CD4-positive, alpha-beta T cell treated with Interleukin-2 at 100 ng/mL for 4 hours (primary cell): Measurements from ENCODE around the gene HS3ST1.
"Not testable (repeated sequence)": the region's sequence is repeated elsewhere in the genome, so short reads cannot be mapped to it uniquely, and the experiment has no call there.

Experiments used
- DNase-seq: peaks from one replicate; pipeline ENCODE4 v3.0.0-alpha.2; 2020; ENCODE audit warnings: low spot score

HS3ST1 gene

DNA sequence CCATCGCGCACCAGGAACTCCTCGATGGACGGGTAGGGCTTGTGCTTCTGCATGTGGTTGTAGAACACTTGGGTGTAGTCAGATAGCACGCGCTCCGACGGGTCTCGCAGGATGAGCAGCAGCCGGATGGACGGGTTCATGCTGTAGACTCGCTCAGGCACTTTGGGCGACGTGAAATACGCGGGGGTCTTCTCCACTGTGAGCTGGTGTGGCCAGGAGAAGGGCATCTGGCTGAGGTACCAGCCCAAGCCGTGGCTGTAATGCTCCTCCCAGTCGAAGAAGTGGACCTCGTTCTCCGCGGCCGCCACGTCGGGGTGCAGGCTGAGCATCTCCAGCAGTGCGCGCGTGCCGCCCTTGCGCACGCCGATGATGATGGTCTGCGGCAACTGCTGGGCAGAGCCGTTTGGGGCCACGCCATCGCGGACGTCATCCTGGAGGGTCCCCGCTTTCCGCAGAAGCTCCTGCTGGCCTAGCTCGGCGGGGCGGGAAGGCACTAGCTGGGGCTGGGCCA lies 29.2 kb downstream of the HS3ST1 start:
- DNase-seq, result no peak

DNA sequence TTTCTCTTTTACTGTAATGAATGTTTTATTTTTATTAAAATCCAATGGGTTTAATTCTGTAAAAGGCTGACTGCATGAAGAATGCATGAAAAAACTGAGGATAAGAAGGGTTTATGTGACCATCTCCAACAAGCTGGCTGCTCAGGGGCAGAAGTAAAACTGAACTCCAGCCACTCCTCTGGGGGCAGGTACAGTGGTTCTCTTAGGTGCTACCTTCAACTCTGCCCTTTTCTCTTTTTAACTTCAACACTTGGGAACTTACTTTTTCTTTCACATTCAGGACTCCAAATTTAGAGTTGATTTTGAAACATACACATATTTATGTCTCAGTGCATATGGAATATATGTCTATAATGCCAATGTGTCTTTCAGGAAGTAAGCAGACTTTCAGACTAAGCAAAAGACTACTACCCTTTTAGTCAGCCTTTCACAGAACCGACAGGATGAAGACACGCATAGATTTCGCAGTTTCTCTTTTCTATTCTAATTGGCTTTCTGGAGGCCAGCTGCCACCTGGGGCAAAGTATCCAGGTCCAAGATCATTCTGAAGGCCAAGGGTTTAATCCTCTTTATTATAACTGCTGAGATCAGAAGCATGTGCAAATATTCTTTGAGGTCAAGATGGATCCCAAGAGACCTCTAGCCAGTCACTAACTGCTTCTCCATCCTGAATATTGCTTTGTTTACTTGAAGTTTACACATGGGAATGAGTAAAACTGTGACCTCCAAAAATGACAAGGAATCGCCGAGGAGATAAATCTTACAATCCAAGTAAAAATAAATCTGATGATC lies 30.7 kb downstream of the HS3ST1 start:
- DNase-seq, result no peak

DNA sequence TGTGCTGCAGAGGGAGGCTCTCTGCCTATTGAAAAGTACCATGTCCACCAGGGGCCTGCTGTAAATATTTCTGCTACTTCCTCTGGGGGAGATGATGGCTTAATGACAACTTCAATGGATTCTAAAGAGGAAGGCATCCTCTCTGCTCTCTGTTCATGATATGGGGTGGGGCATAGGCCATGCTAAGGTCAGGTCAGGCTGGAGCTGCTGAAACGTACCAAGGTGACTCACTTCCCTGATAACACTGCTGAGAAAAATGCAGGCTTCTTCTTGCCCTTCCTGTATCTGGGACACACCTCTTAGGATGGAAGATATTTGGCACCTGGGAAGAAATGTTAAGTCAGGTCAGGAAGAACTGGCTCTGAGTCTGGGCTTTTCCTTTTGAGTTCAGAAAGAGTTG lies 31.5 kb downstream of the HS3ST1 start:
- DNase-seq, result no peak

DNA sequence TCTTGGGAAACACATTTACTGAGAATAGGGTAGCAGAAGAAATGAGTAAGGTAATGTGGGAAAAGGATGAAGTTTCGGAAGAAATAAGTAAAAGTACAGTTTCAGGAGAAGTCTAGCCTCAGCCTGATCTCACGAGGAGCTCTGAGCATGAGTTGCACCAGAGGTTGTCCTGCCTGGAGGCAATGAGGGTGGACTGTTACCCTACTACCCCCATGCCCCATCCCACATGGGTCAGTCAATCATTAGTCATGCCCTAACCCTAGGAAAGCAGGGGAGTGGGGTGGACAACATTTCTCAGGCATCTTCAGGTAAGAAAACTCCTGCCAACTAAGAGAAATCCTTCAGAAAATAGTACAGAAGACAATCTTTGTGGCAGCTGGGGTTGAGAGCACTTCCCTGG lies 35.1 kb downstream of the HS3ST1 start:
- no peak for DNase-seq

DNA sequence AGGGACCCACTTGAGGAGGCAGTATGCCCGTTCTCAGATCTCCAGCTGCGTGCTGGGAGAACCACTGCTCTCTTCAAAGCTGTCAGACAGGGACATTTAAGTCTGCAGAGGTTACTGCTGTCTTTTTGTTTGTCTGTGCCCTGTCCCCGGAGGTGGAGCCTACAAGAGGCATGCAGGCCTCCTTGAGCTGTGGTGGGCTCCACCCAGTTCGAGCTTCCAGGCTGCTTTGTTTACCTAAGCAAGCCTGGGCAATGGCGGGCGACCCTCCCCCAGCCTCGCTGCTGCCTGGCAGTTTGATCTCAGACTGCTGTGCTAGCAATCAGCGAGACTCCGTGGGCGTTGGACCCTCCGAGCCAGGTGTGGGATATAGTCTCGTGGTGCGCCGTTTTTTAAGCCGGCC lies 44.6 kb downstream of the HS3ST1 start:
- DNase-seq, result not testable (repeated sequence)

DNA sequence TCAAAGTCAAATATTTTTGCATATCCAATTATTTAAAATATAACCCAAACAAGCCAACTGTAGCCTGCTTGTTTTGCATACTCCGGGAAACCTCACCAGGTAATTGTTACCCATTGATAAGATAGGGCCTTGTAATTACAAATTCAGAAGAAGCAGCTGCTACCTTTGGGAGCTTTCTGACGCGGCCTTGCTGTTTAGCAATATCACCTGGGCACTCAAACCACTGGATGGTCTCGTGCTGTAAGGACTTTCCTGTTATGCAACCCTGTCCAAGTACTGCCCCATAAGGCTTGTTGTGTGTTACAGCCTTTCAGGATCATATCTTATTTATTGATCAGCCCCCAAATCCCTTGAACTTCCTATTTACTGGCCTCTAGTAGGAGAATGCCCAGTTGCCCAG lies 52.1 kb downstream of the HS3ST1 start:
- DNase-seq, result no peak

DNA sequence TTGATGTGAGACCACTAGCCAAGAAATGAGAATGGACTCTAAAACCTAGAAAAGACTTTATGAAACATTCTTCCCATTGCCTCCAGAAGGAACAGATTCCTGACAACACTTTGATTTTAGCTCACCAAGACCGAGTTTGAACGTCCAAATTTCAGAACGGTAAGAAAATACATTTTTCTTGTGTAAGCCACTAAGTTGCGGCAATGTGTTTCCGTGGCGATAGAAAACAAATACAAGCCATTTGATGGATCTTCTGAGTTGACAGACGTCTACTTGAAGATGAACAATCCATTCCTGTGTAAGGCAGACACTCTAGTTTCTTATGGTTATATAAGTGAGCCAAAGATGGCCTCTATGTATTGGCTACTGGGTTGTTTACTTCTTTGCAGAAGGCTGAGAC lies 52.5 kb downstream of the HS3ST1 start:
- DNase-seq, result no peak

DNA sequence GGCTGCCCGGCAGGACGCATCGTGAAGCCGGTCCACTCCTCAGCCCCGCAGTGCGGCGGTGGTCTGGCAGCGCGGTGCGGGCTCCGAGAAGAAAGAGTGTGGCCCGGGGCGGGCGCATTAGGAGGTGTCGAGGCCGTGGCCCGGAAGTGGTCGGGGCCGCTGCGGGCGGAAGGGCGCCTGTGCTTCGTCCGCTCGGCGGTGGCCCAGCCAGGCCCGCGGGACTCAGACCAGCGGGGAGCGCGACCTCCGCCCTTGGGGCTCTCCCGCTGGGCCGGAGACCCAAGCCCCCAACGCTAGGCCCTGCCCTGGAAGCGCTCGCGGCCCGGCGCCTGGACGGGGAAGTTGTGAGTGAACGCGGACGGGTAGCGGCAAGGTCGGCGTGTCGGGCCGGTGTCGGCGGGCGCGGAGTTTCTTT lies 60.0 kb downstream of the HS3ST1 start:
- no peak for DNase-seq

DNA sequence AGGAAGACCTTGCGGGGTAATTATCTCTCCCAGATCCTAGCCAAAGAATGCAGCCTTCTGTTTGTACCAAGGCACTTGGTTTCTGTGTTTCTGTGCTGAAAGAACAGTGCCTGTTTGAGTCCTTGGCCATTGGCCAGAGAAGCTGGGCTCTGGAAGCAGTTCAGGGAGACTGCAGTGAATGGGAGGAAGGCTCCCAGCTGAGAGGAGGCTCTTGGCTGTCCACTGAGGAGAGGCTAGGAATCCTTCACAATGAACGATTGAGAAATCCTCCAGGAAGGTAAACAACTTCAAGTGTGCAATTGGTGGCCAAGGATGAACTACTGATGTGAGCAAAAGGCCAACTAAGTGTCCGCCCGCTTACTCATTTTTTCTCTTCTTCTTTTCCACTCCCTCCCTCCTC lies 61.3 kb downstream of the HS3ST1 start:
- no peak for DNase-seq

DNA sequence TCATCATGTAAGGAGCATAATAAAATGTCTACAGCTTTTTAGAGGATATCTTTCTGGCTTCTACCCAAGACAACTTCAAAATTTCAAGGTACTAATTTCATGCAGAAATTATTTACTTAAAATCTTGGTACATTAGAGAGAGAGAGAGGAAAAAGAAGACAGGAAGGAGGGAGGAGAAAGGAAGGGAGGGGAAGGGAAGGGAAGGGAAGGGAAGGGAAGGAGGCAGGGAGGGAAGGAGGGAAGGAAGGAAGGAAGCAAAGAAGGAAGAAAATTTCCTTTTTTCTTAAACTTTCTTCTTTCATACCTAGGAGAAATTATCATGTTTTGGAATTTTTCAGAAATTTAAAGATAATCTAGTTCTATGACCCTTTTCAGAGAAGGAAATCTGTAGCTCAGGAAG lies 61.8 kb downstream of the HS3ST1 start:
- no peak for DNase-seq

DNA sequence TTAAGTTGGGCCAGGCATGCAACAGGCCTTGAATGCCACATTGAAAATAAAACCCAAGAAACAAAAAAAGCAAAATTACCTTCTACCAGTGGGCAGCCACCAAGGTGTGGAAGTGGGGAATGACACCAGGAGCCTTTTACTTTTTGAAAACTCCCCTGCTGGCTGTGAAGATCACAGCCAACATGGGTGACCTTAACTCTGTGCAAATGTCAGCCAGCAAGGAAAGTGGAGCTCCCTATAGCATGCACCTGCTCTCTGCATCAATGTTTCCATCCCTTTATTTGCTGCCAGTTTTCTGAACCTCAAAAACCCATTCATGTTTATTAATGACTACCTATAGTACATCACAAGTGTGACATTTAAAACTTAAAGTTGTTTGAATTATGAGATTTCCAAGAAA lies 63.7 kb downstream of the HS3ST1 start:
- DNase-seq, result no peak

DNA sequence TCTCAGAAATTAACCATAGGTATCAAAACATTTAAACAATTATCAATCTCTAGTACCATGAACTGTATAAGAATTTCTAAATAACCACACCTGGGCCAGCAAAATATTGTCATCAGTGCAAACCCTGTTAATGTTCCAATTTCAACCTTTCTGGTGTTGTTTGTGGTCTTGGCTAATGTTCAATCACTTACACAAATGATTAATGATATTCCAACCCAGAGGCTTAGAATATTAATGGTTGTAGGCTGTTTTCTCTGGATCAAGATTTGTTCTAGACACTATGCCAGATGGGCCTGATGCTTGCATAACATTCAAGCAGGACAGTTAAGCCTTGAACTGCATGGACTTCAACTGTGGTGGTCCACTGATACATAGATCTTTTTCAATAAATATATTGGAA lies 69.1 kb downstream of the HS3ST1 start:
- DNase-seq, result no peak

DNA sequence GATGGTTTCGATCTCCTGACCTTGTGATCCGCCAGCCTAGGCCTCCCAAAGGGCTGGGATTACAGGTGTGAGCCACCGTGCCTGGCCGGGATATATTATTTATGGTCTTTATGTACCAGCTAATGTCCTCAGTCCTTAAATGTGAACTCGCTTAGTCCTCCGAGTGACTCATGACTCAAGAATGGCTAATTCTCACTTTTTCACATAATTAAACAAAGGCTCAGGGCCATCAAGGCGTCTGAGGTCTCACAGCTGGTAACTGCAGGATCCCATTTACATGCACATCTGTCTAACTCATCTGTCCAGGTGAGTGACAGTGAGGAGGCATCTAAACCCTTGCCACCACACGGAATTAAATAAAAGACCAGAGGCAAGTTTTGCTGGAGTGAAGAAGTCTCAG lies 73.5 kb downstream of the HS3ST1 start:
- no peak for DNase-seq

DNA sequence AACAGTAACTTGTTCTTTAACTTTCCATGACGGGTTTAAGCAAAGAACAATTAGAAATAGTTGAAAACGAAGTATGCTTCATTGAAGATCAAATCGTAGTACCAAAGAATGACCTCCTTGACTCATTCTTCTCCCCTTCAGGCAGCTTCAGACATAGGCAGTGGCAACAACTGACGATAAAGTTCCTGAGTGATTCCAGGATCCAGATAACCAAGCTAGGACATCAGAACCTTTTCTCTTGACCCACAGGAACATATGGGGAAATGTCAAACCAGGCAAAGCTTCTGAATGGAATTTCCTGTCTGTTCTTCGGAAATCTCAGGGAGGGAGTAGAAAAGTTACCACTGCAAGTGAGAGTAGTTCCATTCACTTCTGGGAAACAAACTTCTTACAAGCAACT lies 74.2 kb downstream of the HS3ST1 start:
- DNase-seq, result no peak

DNA sequence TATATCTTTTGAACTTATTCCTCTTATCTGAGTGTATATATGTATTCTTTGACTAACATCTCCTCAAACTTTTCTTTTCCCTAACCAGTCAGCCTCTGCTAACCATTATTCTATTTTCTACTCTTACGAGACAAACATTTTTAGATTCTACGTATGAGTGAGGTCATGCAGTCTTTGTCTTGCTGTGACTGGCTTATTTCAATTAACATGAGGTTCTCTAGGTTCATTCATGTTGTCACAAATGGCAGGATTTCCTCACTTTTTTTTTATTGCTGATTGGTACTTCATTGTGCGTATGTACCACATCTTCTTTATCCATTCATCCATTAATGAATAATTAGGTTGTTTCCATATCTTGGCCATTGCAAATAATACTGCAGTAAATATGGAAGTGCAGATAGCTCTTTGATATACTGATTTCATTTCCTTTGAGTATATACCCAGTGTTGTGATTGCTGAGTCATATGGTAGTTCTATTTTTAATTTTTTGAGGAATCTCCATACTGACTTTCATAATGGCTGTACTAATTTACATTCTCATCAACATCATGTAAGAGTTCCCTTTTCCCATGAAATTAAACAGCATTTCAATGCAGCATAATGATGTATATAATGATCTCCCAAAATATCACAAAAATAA lies 80.1 kb downstream of the HS3ST1 start:
- no peak for DNase-seq

DNA sequence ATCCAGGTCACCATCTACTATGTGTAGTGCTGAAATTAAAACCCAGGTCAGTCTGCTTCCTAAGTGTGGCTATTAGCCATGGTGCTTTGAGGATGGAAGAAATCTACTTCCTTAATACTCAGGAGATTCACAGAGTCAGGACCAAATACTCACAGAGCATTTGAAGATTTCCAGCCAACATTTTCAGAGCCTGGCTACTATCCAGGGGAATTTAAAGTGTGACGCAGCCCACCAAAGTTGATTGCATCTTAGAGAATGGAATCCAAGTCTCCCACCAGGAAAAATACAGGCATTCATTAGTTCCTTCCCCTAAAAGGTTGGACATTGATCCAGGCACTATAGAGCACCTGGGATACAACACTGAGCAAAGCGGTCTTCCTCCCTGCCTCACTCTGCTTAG lies 83.8 kb downstream of the HS3ST1 start:
- DNase-seq, result no peak

DNA sequence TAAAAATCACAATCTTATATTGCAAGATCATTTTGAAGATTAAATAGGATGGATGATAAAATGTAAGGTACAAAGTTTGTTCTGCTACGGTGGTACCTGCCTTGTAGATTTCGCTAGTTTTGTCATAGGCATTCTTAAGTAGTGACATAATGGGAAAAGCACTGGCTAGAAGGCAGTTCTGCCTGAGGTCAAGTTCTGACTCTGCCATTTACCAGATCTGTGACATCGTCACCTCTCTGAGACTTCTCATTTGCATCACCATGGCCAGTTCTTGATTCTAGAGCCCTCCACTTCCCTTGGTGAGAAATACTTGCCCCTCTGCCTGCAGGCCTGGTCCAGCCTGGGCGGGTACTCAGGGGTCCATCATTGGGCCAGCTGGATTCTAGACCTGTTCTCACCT lies 85.2 kb downstream of the HS3ST1 start:
- no peak for DNase-seq
